NT2/D1 (cell line): ENCODE data around the gene LMO2.

Source experiments
- SUZ12 ChIP-seq: IDR thresholded peaks from 2 replicates; pipeline ENCODE4 v1.6.1; 2011; ENCODE audit not compliant: insufficient read length, insufficient read depth; ENCODE audit errors: extremely low read depth
- YY1 ChIP-seq: IDR thresholded peaks from 2 replicates; pipeline ENCODE4 v1.6.1; 2011; ENCODE audit not compliant: insufficient read length, insufficient read depth
- ZNF274 ChIP-seq: IDR thresholded peaks from 2 replicates; pipeline ENCODE4 v1.6.1; 2011; ENCODE audit warnings: mild to moderate bottlenecking, low read depth, low read length

DNA sequence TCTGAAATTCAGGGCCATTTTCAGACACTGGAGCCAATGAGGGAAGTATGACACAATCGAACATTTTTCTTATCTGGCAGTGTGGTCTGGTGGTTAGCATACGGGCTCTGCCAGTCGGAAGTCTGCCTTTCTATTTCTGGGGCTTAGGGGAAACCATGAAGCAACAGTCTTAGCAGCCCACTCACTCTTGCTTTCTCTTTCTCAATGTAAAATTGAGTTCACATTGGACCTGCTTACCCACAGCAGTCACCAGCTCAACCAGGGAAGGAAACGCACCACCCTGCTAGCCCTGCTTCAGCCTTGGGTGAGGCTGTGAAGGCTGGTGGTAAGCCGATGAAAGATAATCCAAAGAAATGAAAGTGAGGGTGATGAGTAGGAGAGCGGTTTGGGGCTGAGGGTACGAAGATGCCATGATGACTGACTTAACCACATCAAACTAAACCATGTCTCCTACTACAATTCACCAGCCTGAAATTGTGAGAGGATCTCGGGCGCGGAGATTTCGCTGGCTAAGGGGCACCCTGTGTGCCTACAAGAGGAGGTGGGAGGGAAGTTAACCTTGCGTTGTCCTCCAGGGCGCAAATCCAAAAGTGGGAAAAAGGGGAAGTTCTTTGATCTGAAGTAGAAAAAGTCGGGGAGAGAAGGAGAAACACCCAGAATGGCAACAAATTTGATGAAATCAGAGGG is 2.0 kb upstream of the LMO2 start:
- no peak for TF ChIP-seq YY1
- no peak for TF ChIP-seq ZNF274
- no peak for TF ChIP-seq SUZ12
